Chondrocyte (in vitro differentiated cells): Measurements from ENCODE around the gene ADI1. TPM values are rescaled to one million over a fixed set of nuclear protein-coding genes. Genes with fewer than 3 reads are reported as not detected.

Source experiments
- DNase-seq: peaks from one replicate; pipeline ENCODE4 v3.0.0; 2021; ENCODE audit warnings: mixed read lengths, low spot score
- H3K27ac Mint-ChIP-seq: one replicate; pipeline ENCODE4 v1.8.0; 2021; ENCODE audit warnings: mild to moderate bottlenecking, moderate library complexity, mixed read lengths; ENCODE audit not compliant: unreplicated experiment
- H3K27me3 Mint-ChIP-seq: 2 replicates; pipeline ENCODE4 v1.8.0; 2021; ENCODE audit warnings: low read depth, mixed read lengths
- H3K36me3 Mint-ChIP-seq: 2 replicates; pipeline ENCODE4 v1.8.0; 2021; ENCODE audit warnings: low read depth, mixed read lengths
- H3K4me1 Mint-ChIP-seq: 2 replicates; pipeline ENCODE4 v1.8.0; 2021; ENCODE audit warnings: low read depth, mild to moderate bottlenecking, mixed read lengths
- H3K4me3 Mint-ChIP-seq: one replicate; pipeline ENCODE4 v1.8.0; 2021; ENCODE audit warnings: mild to moderate bottlenecking, moderate library complexity, mixed read lengths; ENCODE audit not compliant: unreplicated experiment
- H3K9me3 Mint-ChIP-seq: 2 replicates; pipeline ENCODE4 v1.8.0; 2021; ENCODE audit warnings: low read depth, mixed read lengths
- CTCF ChIP-seq: fragments of 200-600 bp; sonication (generic); IDR thresholded peaks from 2 replicates; pipeline ENCODE4 v1.5.0; 2021; ENCODE audit warnings: antibody characterized with exemption, mild to moderate bottlenecking, moderate library complexity
- total RNA-seq: library from RNA; stranded (reverse); gene quantifications from 3 replicates; pipeline ENCODE4 v1.2.1, GENCODE V29; 2021

The ADI1 gene
- total RNA-seq, 1 donor from 2014 or later: 41.8 TPM

- Mint-ChIP-seq H3K4me1 (peaks cover 22% of the 10 kb centered on the region), H3K4me3 (no peak overlapping the region), H3K27me3 (no peaks in the 10 kb centered on the region), H3K9me3 (no peaks in the 10 kb centered on the region), H3K27ac (peak overlapping the region; percentile 66), H3K36me3 (peaks cover 2% of the 10 kb centered on the region)
- DNase-seq: no peak
- TF ChIP-seq CTCF: no peak
Observed at GRCh38 chr2:3534251-3534814, 15.0 kb upstream of the ADI1 start.

- TF ChIP-seq CTCF: no peak
- no peaks in the 10 kb centered on the region for H3K27me3 Mint-ChIP-seq
- peaks cover 22% of the 10 kb centered on the region for H3K4me1 Mint-ChIP-seq
- peaks cover 2% of the 10 kb centered on the region for H3K36me3 Mint-ChIP-seq
- no peak for DNase-seq
- H3K27ac Mint-ChIP-seq: peak overlapping the region; percentile 22
- no peaks in the 10 kb centered on the region for H3K9me3 Mint-ChIP-seq
- no peak overlapping the region for H3K4me3 Mint-ChIP-seq
Observed at GRCh38 chr2:3533836-3534235, 14.5 kb upstream of the ADI1 start.

- DNase-seq: no peak
- peaks cover 22% of the 10 kb centered on the region for H3K4me1 Mint-ChIP-seq
- H3K36me3 Mint-ChIP-seq: peaks cover 2% of the 10 kb centered on the region
- no peaks in the 10 kb centered on the region for H3K27me3 Mint-ChIP-seq
- H3K4me3 Mint-ChIP-seq: no peak overlapping the region
- no peaks in the 10 kb centered on the region for H3K9me3 Mint-ChIP-seq
- no peak for TF ChIP-seq CTCF
- H3K27ac Mint-ChIP-seq: no peak overlapping the region
Observed at GRCh38 chr2:3532941-3533340, 13.6 kb upstream of the ADI1 start.

- no peak for DNase-seq
- H3K4me3 Mint-ChIP-seq: no peak overlapping the region
- H3K27me3 Mint-ChIP-seq: no peaks in the 10 kb centered on the region
- H3K27ac Mint-ChIP-seq: no peak overlapping the region
- H3K9me3 Mint-ChIP-seq: no peaks in the 10 kb centered on the region
- H3K4me1 Mint-ChIP-seq: peaks cover 9% of the 10 kb centered on the region
- TF ChIP-seq CTCF: no peak
- peaks cover 2% of the 10 kb centered on the region for H3K36me3 Mint-ChIP-seq
Observed at GRCh38 chr2:3529316-3530025, 10.1 kb upstream of the ADI1 start.

GRCh38 chr2:3527886-3528785, 8.8 kb upstream of the ADI1 start:
- H3K36me3 Mint-ChIP-seq: peaks cover 2% of the 10 kb centered on the region
- DNase-seq: no peak
- H3K27me3 Mint-ChIP-seq: no peaks in the 10 kb centered on the region
- no peak for TF ChIP-seq CTCF
- H3K4me3 Mint-ChIP-seq: no peak overlapping the region
- no peaks in the 10 kb centered on the region for H3K9me3 Mint-ChIP-seq
- H3K27ac Mint-ChIP-seq: no peak overlapping the region
- peaks cover 20% of the 10 kb centered on the region for H3K4me1 Mint-ChIP-seq
